Measurements from ENCODE around the gene SSR2.

The SSR2 gene

DNA sequence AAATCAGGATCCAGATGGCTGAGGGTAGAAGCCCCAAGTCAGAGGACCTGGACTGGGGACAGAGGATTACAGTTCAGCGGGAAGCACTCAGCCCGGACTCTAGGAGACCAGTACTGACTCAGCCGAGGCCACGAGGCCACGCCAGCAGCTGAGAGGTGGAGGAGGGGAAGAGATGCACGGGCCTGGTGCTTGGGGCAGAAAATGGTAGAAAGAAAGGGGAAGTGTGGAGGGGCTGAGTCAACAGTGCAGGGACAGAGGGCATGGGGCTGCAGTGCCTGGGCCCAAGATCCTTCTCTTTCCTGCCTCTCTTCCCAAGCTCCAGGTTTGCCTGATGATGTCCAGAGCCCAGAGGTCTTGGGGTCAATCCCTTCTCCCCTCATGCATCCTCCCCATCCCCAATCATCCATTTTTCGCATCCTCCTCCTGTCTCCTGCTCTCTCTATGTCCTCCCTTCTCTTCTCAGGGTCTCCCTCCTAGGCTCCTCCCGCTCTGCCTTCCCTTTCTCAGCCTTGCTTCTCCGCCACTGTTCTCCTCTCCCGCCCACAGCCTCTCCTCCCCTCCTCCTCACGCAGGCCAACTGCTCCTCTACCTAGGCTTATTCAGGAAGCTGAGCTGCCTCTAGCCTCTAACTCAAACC, 50.1 kb downstream of the SSR2 start:
- Histone ChIP-seq H2AFZ (ENCODE audit: low read depth, low read length) (no peak overlapping the region), H4K20me1 (ENCODE audit: insufficient read depth, low read length) (peaks cover 92% of the 10 kb centered on the region), H3K36me3 (replicated peaks; ENCODE audit: low read depth, low read length) (peaks cover 67% of the 10 kb centered on the region), H3K4me1 (ENCODE audit: low read length) (peaks cover 69% of the 10 kb centered on the region), H3K27me3 (ENCODE audit: low read depth, low read length) (no peaks in the 10 kb centered on the region), H3K4me2 (ENCODE audit: low read length) (peak overlapping the region; percentile 98), H3K9ac (ENCODE audit: low read length) (peak overlapping the region; percentile 83), H3K79me2 (ENCODE audit: low read length) (peaks cover 100% of the 10 kb centered on the region), H3K27ac (ENCODE audit: low read length) (peak overlapping the region; percentile 93), H3K4me3 (ENCODE audit: low read length) (peak overlapping the region; percentile 71), H3K9me3 (ENCODE audit: insufficient read depth, low read length) (no peaks in the 10 kb centered on the region)
- TF ChIP-seq EZH2phosphoT487 (IDR thresholded peaks at IDR 0.05; ENCODE audit: low read depth) = no peak
- TF ChIP-seq, protein P1, sequence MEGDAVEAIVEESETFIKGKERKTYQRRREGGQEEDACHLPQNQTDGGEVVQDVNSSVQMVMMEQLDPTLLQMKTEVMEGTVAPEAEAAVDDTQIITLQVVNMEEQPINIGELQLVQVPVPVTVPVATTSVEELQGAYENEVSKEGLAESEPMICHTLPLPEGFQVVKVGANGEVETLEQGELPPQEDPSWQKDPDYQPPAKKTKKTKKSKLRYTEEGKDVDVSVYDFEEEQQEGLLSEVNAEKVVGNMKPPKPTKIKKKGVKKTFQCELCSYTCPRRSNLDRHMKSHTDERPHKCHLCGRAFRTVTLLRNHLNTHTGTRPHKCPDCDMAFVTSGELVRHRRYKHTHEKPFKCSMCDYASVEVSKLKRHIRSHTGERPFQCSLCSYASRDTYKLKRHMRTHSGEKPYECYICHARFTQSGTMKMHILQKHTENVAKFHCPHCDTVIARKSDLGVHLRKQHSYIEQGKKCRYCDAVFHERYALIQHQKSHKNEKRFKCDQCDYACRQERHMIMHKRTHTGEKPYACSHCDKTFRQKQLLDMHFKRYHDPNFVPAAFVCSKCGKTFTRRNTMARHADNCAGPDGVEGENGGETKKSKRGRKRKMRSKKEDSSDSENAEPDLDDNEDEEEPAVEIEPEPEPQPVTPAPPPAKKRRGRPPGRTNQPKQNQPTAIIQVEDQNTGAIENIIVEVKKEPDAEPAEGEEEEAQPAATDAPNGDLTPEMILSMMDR (IDR thresholded peaks at IDR 0.05; ENCODE audit: low read depth, low read length) = no peak

DNA sequence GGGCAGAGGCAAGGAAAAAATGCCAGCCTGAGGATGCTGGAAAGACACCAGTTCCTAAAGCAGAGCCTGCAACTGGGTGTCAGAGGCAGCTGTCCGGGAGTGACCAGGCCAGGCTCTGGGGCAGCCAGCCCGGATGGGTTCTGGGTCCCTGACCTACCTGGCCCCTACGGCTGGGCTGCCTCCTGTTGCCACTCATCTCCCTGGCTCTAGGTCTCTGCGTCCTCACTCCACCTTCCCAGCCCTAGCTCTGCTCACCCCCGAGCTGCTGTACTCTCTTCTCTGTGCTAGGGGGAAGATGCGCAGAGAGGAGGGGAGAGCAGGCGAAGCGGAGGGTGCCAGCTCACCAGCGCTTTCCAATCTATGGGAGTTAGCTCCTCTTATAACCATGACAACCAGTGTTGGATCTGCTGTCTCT, 51.4 kb downstream of the SSR2 start:
- Histone ChIP-seq H3K4me2 (ENCODE audit: low read length) (no peak overlapping the region), H3K36me3 (replicated peaks; ENCODE audit: low read depth, low read length) (peaks cover 70% of the 10 kb centered on the region), H3K27me3 (ENCODE audit: low read depth, low read length) (no peaks in the 10 kb centered on the region), H3K27ac (ENCODE audit: low read length) (peak overlapping the region; percentile 93), H3K79me2 (ENCODE audit: low read length) (peaks cover 98% of the 10 kb centered on the region), H3K4me1 (ENCODE audit: low read length) (peaks cover 60% of the 10 kb centered on the region), H4K20me1 (ENCODE audit: insufficient read depth, low read length) (peaks cover 89% of the 10 kb centered on the region), H2AFZ (ENCODE audit: low read depth, low read length) (no peak overlapping the region), H3K4me3 (ENCODE audit: low read length) (no peak overlapping the region), H3K9me3 (ENCODE audit: insufficient read depth, low read length) (no peaks in the 10 kb centered on the region), H3K9ac (ENCODE audit: low read length) (no peak overlapping the region)
- TF ChIP-seq EZH2phosphoT487 (IDR thresholded peaks at IDR 0.05; ENCODE audit: low read depth) = no peak
- TF ChIP-seq, protein P1 (IDR thresholded peaks at IDR 0.05; ENCODE audit: low read depth, low read length) = no peak

DNA sequence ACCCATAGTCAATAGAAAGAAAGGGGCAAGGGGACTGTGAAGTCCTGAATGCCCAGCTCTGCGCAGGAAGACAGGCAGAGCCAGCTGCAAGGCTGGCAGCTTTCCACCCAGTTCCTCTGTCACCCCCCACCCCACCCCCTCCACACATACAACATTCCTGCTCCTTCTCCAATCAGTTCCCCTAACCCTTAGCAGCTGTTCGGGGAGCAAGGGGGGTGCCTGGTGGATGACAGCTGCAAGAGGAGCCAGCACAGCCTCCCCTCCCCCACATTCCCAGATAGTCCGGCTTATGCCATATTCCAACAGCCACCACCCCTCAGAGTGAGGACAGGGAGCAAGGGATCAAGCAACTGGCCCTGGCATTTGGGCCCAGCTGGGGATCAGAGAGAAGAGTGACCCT, 52.1 kb downstream of the SSR2 start:
- peak overlapping the region; percentile 93 for H3K27ac ChIP-seq (ENCODE audit: low read length)
- no peak overlapping the region for H3K4me2 ChIP-seq (ENCODE audit: low read length)
- H3K4me3 ChIP-seq (ENCODE audit: low read length) = no peak overlapping the region
- H3K9me3 ChIP-seq (ENCODE audit: insufficient read depth, low read length) = no peaks in the 10 kb centered on the region
- H2AFZ ChIP-seq (ENCODE audit: low read depth, low read length) = no peak overlapping the region
- peaks cover 94% of the 10 kb centered on the region for H3K79me2 ChIP-seq (ENCODE audit: low read length)
- H3K9ac ChIP-seq (ENCODE audit: low read length) = no peak overlapping the region
- H4K20me1 ChIP-seq (ENCODE audit: insufficient read depth, low read length) = peaks cover 82% of the 10 kb centered on the region
- H3K36me3 ChIP-seq (replicated peaks; ENCODE audit: low read depth, low read length) = peaks cover 68% of the 10 kb centered on the region
- TF ChIP-seq EZH2phosphoT487 (IDR thresholded peaks at IDR 0.05; ENCODE audit: low read depth) = no peak
- no peaks in the 10 kb centered on the region for H3K27me3 ChIP-seq (ENCODE audit: low read depth, low read length)
- H3K4me1 ChIP-seq (ENCODE audit: low read length) = peaks cover 55% of the 10 kb centered on the region

DNA sequence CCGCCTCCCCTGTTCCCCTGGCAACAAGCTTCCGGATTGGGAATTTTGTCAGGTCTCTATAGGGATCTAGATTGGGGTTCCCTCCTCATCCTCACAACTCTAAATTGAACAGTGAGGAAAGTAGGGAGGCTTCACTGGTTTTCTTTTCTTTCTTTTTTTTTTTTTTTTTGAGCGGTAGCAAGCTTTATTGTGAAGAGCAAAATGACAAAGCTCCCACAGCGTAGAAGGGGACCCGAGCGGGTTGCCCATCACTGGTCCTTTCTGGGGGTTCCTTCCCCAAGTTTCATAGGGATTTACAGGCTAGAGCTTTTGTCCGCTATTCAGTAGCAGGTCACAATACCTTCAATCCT, 52.7 kb downstream of the SSR2 start:
- Histone ChIP-seq H3K27ac (ENCODE audit: low read length) (peak overlapping the region; percentile 23; the same call in 1 of the 2 replicates), H3K9ac (ENCODE audit: low read length) (no peak overlapping the region), H3K9me3 (ENCODE audit: insufficient read depth, low read length) (no peaks in the 10 kb centered on the region), H2AFZ (ENCODE audit: low read depth, low read length) (no peak overlapping the region), H3K27me3 (ENCODE audit: low read depth, low read length) (no peaks in the 10 kb centered on the region), H3K4me3 (ENCODE audit: low read length) (no peak overlapping the region), H3K4me2 (ENCODE audit: low read length) (no peak overlapping the region), H4K20me1 (ENCODE audit: insufficient read depth, low read length) (peaks cover 76% of the 10 kb centered on the region), H3K4me1 (ENCODE audit: low read length) (peaks cover 52% of the 10 kb centered on the region), H3K79me2 (ENCODE audit: low read length) (peaks cover 88% of the 10 kb centered on the region), H3K36me3 (replicated peaks; ENCODE audit: low read depth, low read length) (peaks cover 69% of the 10 kb centered on the region)
- TF ChIP-seq EZH2phosphoT487 (IDR thresholded peaks at IDR 0.05; ENCODE audit: low read depth) = no peak
- TF ChIP-seq, protein P1 (IDR thresholded peaks at IDR 0.05; ENCODE audit: low read depth, low read length) = no peak
